Epidermal melanocyte (primary cell): Measurements from ENCODE around the gene ATP6V0D1.
"Not testable (repeated sequence)": the region's sequence is repeated elsewhere in the genome, so short reads cannot be mapped to it uniquely, and the experiment has no call there.

ENCODE experiments used
- DNase-seq: peaks from one replicate; pipeline ENCODE4 v3.0.0; 2011; ENCODE audit warnings: low spot score; ENCODE audit not compliant: insufficient read length

ATP6V0D1 gene

GRCh38 chr16:67504031-67505021 is 23.4 kb upstream of the ATP6V0D1 start:
- peak; percentile 19 for DNase-seq

- DNase-seq: peak; percentile 35
These were observed 18.1 kb upstream of the ATP6V0D1 start for GRCh38 chr16:67499106-67499505.

- no peak for DNase-seq
These were observed 9.6 kb upstream of the ATP6V0D1 start for GRCh38 chr16:67490335-67491096.

- no peak for DNase-seq
These were observed 8.6 kb upstream of the ATP6V0D1 start for GRCh38 chr16:67489401-67490083.

- not testable (repeated sequence) for DNase-seq
These were observed 6.6 kb upstream of the ATP6V0D1 start for GRCh38 chr16:67487561-67487960.

GRCh38 chr16:67486805-67487204 is 5.8 kb upstream of the ATP6V0D1 start:
- no peak for DNase-seq

GRCh38 chr16:67483731-67484525 is 3.0 kb upstream of the ATP6V0D1 start:
- no peak for DNase-seq

GRCh38 chr16:67483150-67483549 is 2.2 kb upstream of the ATP6V0D1 start, which contains the start of gene AGRP:
Gene AGRP (minus strand): TSS chr16:67483547. CDS start chr16:67483398, 149 bp downstream.
- DNase-seq: no peak

- DNase-seq: no peak
These were observed 1.4 kb upstream of the ATP6V0D1 start for GRCh38 chr16:67482233-67482924.

GRCh38 chr16:67481561-67482232 is 740 bp upstream of the ATP6V0D1 start:
- no peak for DNase-seq

GRCh38 chr16:67477960-67478554 is 2.9 kb downstream of the ATP6V0D1 start:
- no peak for DNase-seq

- DNase-seq: no peak
These were observed 6.2 kb downstream of the ATP6V0D1 start for GRCh38 chr16:67474551-67475455.

GRCh38 chr16:67471758-67472384 is 9.1 kb downstream of the ATP6V0D1 start:
- no peak for DNase-seq

GRCh38 chr16:67470359-67470758 is 10.6 kb downstream of the ATP6V0D1 start:
- DNase-seq: no peak

- DNase-seq: no peak
These were observed 12.2 kb downstream of the ATP6V0D1 start for GRCh38 chr16:67468731-67469130.

- no peak for DNase-seq
These were observed 14.4 kb downstream of the ATP6V0D1 start for GRCh38 chr16:67466581-67466980.

GRCh38 chr16:67464565-67464964 is 16.4 kb downstream of the ATP6V0D1 start:
- DNase-seq: no peak

- DNase-seq: no peak
These were observed 17.3 kb downstream of the ATP6V0D1 start for GRCh38 chr16:67463691-67464090.
